ES-I3 (cell line): ENCODE measurements around the gene CACNB4.
"Not testable (repeated sequence)": the region's sequence is repeated elsewhere in the genome, so short reads cannot be mapped to it uniquely, and the experiment has no call there.

Experiments used
- H3K36me3 ChIP-seq: 2 replicates; pipeline ENCODE4 v1.6.1; 2013; ENCODE audit warnings: mild to moderate bottlenecking, low read length, control low read depth, moderate library complexity; ENCODE audit not compliant: insufficient read depth
- H3K4me1 ChIP-seq: 2 replicates; pipeline ENCODE4 v1.6.1; 2013; ENCODE audit warnings: mild to moderate bottlenecking, control low read depth, low read length; ENCODE audit not compliant: insufficient read depth
- H3K9ac ChIP-seq: 2 replicates; pipeline ENCODE4 v1.6.1; 2013; ENCODE audit warnings: low read depth, mild to moderate bottlenecking, low read length, moderate library complexity
- H3K9me3 ChIP-seq: 2 replicates; pipeline ENCODE4 v1.6.1; 2013; ENCODE audit warnings: mild to moderate bottlenecking, low read length, moderate library complexity; ENCODE audit not compliant: control insufficient read depth, insufficient read depth

CACNB4 gene

DNA sequence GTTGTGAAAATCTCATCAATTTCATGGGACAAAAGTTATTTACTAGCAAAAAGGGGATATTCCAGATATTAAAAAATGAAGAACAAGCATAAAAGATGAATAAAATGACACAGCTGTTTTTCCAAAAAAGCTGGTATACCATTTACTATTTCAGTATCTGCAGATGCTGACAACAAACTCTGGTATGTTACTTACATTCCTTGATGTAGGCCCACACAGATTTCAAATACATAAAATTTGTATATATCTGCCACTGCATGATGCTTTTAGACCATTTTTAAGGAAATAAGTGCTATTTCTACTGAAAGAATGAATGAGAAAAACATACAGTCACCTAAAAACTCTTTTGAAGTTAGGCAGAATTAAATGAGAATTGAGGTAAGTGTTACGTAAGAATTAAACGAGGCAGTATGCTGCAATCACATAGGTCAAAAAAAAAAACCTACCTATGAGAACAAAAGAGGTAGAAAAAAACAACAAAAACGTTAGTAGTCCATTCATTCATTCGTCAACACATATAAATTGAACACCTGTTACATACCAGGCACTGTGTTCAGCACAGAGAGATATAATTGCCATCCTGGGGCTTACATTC, 303.1 kb downstream of the CACNB4 start:
- Histone ChIP-seq H3K9me3 (no peaks in the 10 kb centered on the region), H3K9ac (no peak overlapping the region), H3K4me1 (peaks cover 12% of the 10 kb centered on the region; the same call in 1 of the 2 replicates), H3K36me3 (no peaks in the 10 kb centered on the region)

DNA sequence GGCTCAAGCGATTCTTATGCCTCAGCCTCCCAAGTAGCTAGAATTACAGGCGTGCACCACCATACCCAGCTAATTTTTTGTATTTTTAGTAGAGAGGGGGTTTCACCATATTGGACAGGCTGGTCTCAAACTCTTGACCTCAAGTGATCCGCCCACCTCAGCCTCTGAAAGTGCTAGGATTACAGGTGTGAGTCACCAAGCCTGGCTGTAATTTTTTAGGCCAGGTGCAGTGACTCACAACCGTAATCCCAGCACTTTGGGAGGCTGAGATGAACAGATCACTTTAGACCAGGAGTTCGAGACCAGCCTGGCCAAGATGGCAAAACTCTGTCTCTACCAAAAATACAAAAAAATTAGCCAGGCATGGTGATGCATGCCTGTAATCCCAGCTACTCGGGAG, 304.4 kb downstream of the CACNB4 start:
- H3K9ac ChIP-seq, H3K9me3 ChIP-seq, H3K36me3 ChIP-seq: not testable (repeated sequence)
- H3K4me1 ChIP-seq: peaks cover 12% of the 10 kb centered on the region; the same call in 1 of the 2 replicates

GRCh38 chr2:151793123-151793522, 305.7 kb downstream of the CACNB4 start:
- no peak overlapping the region for H3K9ac ChIP-seq
- no peaks in the 10 kb centered on the region for H3K9me3 ChIP-seq
- H3K4me1 ChIP-seq: peaks cover 11% of the 10 kb centered on the region; the same call in 1 of the 2 replicates
- no peaks in the 10 kb centered on the region for H3K36me3 ChIP-seq

DNA sequence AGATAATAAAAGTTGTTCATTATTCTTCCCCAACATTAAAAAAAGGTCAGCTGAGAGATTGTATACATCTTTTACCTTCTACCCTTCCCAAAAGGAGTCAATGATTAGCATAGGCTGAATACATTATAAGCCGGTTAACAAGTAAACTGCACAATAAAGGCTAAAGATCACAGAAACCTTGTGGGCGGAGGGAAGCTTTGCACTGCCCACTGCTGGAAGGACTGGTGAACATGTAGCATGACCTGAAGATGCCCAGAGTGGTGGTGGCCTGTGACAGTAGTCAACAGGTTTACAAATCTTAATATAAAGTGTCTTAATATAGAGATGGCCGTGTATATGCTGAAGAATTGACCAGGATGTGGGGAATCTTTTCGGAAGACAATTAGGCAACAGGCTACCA, 306.3 kb downstream of the CACNB4 start:
- H3K9me3 ChIP-seq: no peaks in the 10 kb centered on the region
- H3K36me3 ChIP-seq: no peaks in the 10 kb centered on the region
- H3K4me1 ChIP-seq: peaks cover 6% of the 10 kb centered on the region; the same call in 1 of the 2 replicates

GRCh38 chr2:151791545-151791944, 307.3 kb downstream of the CACNB4 start:
- H3K9ac ChIP-seq: no peak overlapping the region
- H3K4me1 ChIP-seq: peaks cover 5% of the 10 kb centered on the region; the same call in 1 of the 2 replicates
- H3K36me3 ChIP-seq: no peaks in the 10 kb centered on the region
- H3K9me3 ChIP-seq: no peaks in the 10 kb centered on the region

More for the DNA sequence above, 306.3 kb downstream of the CACNB4 start:
- H3K9ac ChIP-seq: no peak overlapping the region

- Histone ChIP-seq H3K9me3 (no peaks in the 10 kb centered on the region), H3K4me1 (peaks cover 6% of the 10 kb centered on the region; the same call in 1 of the 2 replicates), H3K9ac (no peak overlapping the region), H3K36me3 (no peaks in the 10 kb centered on the region)
These were observed 308.2 kb downstream of the CACNB4 start for GRCh38 chr2:151790689-151791088.

DNA sequence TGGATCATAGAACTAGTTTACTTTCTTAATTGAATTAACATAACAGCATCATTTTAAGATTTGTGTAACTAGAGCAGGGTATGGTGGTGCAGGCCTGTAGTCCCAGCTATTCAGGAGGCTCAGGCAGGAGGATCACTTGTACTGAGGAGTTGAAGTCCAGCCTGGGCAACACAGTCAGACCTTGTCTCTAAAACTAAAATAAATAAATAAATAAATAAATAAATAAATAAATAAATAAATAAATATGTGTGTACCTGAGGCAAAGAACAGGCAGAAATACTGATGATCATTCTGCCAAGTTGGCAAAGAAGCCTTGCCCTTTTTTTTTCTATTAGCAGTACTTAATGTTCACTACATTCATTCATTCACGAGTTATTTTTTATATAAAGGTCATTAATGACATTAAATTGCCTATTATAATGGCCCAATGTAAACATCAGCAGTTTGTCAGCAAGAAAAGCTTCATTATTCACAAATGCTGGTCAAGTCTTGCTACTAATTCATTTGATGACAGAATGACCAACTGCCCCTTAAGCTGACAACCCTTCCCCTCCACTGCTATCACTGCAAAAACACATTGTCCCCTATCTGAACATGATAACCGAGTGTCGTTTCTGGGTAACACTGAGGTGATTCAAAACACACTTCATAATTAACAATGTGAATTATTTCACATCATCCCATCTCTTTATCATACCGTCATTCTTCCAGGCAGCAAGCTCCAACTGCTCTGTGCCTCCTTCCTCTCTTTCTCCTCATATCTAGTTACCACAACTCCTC, 309.6 kb downstream of the CACNB4 start:
- Histone ChIP-seq H3K4me1 (peaks cover 6% of the 10 kb centered on the region; the same call in 1 of the 2 replicates), H3K9ac (no peak overlapping the region), H3K9me3 (no peaks in the 10 kb centered on the region), H3K36me3 (no peaks in the 10 kb centered on the region)

GRCh38 chr2:151786483-151786882, 312.4 kb downstream of the CACNB4 start:
- Histone ChIP-seq H3K36me3 (no peaks in the 10 kb centered on the region), H3K9me3 (no peaks in the 10 kb centered on the region), H3K4me1 (peaks cover 6% of the 10 kb centered on the region; the same call in 1 of the 2 replicates), H3K9ac (no peak overlapping the region)

DNA sequence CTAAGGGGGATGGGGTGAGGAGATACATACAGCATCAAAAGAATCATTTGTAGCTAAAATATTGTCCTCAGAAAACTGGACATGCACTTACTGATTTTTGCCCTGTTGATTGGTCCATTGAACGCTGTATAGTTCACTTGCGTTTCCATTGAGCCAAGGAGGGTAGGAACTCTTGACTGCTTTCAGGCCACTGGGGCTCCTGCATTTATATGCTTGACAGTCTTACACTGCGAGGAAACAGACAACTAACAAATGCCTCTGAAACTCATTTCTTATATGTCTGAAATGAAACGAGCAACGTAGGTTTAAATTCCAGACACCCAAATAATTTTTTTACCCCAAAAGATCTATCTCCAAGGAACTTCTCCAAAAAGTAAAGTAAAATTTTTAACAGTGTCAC, 312.8 kb downstream of the CACNB4 start:
- no peaks in the 10 kb centered on the region for H3K9me3 ChIP-seq
- peaks cover 6% of the 10 kb centered on the region; the same call in 1 of the 2 replicates for H3K4me1 ChIP-seq
- no peak overlapping the region for H3K9ac ChIP-seq
- H3K36me3 ChIP-seq: no peaks in the 10 kb centered on the region

DNA sequence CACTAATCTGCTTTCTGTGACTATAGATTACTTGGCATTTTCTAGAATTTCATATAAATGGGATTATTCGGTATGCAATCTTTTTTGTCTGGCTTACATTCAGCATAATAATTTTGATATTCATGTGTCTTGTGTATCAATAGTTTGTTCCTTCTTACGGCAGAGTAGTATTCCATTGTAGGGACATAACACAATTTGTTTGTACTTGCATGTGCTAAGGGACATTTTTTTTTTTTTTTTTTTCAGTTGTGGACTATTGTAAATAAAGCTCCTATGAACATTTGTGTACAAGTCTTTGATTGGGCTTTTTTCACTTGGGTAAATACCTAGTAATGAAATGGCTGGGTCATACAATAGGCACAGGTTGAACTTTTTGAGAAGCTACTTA, 315.7 kb downstream of the CACNB4 start:
- no peak overlapping the region for H3K9ac ChIP-seq
- H3K36me3 ChIP-seq: no peaks in the 10 kb centered on the region
- peaks cover 6% of the 10 kb centered on the region; the same call in 1 of the 2 replicates for H3K4me1 ChIP-seq
- H3K9me3 ChIP-seq: no peaks in the 10 kb centered on the region
